Trophoblast cell (in vitro differentiated cells and primary cell): Measurements from ENCODE around the gene PRSS37.
"Not testable (repeated sequence)": the region's sequence is repeated elsewhere in the genome, so short reads cannot be mapped to it uniquely, and the experiment has no call there.

Experiments used
- DNase-seq, 2 donors: peaks; one replicate each; pipeline ENCODE4 v3.0.0-alpha.2; 2016
- H2AFZ ChIP-seq: 2 replicates; pipeline ENCODE4 v1.6.1; 2013; ENCODE audit warnings: low read length, moderate library complexity, mild to moderate bottlenecking; ENCODE audit not compliant: insufficient read depth, poor library complexity
- H2AK5ac ChIP-seq: 2 replicates; pipeline ENCODE4 v1.6.1; 2013; ENCODE audit warnings: mild to moderate bottlenecking, low read length
- H2BK120ac ChIP-seq: 2 replicates; pipeline ENCODE4 v1.6.1; 2013; ENCODE audit warnings: low read length, mild to moderate bottlenecking, moderate library complexity; ENCODE audit not compliant: insufficient read depth, poor library complexity
- H2BK12ac ChIP-seq: 2 replicates; pipeline ENCODE4 v1.6.1; 2013; ENCODE audit warnings: mild to moderate bottlenecking, low read length, moderate library complexity
- H2BK5ac ChIP-seq: 2 replicates; pipeline ENCODE4 v1.6.1; 2013; ENCODE audit warnings: low read length, low read depth, moderate library complexity, mild to moderate bottlenecking; ENCODE audit not compliant: poor library complexity
- H3K14ac ChIP-seq: 2 replicates; pipeline ENCODE4 v1.6.1; 2013; ENCODE audit warnings: mild to moderate bottlenecking, low read length
- H3K18ac ChIP-seq: 2 replicates; pipeline ENCODE4 v1.6.1; 2013; ENCODE audit warnings: mild to moderate bottlenecking, low read length
- H3K23ac ChIP-seq: 2 replicates; pipeline ENCODE4 v1.6.1; 2013; ENCODE audit warnings: low read length
- H3K27ac ChIP-seq: 2 replicates; pipeline ENCODE4 v1.5.1; 2013; ENCODE audit warnings: low read depth, mild to moderate bottlenecking, inconsistent platforms, low read length, moderate library complexity
- H3K27me3 ChIP-seq: 2 replicates; pipeline ENCODE4 v1.6.1; 2013; ENCODE audit warnings: inconsistent platforms, mild to moderate bottlenecking, low read length, moderate library complexity; ENCODE audit not compliant: insufficient read depth
- H3K36me3 ChIP-seq, 2 experiments: 1 replicate in 1 of 2; 2 replicates in 1 of 2; pipeline ENCODE4 v1.6.1; 2013; ENCODE audit warnings: low read length in 2 of 2, mild to moderate bottlenecking in 2 of 2, moderate library complexity in 1 of 2; ENCODE audit not compliant: insufficient read depth in 2 of 2, control insufficient read depth in 1 of 2
- H3K4ac ChIP-seq: 2 replicates; pipeline ENCODE4 v1.6.1; 2013; ENCODE audit warnings: low read depth, mild to moderate bottlenecking, low read length, moderate library complexity
- H3K4me1 ChIP-seq, 2 experiments: 1 replicate in 1 of 2; 2 replicates in 1 of 2; pipeline ENCODE4 v1.6.1; 2013; ENCODE audit warnings: low read length in 2 of 2, mild to moderate bottlenecking in 2 of 2, moderate library complexity in 1 of 2; ENCODE audit not compliant: insufficient read depth in 2 of 2, control insufficient read depth in 1 of 2
- H3K4me2 ChIP-seq: 2 replicates; pipeline ENCODE4 v1.6.1; 2013; ENCODE audit warnings: inconsistent platforms, mild to moderate bottlenecking, low read length, moderate library complexity
- H3K4me3 ChIP-seq: 2 replicates; pipeline ENCODE4 v1.5.1; 2013; ENCODE audit warnings: mild to moderate bottlenecking, low read depth, low read length, inconsistent platforms
- H3K79me1 ChIP-seq: one replicate; pipeline ENCODE4 v1.6.1; 2013; ENCODE audit warnings: low read length
- H3K79me2 ChIP-seq: 2 replicates; pipeline ENCODE4 v1.6.1; 2013; ENCODE audit warnings: low read length, mild to moderate bottlenecking; ENCODE audit not compliant: control insufficient read depth, insufficient read depth, poor library complexity
- H3K9ac ChIP-seq: 2 replicates; pipeline ENCODE4 v1.6.1; 2013; ENCODE audit warnings: mild to moderate bottlenecking, low read length
- H3K9me3 ChIP-seq: 2 replicates; pipeline ENCODE4 v1.6.1; 2013; ENCODE audit warnings: low read depth, mild to moderate bottlenecking, control low read depth, inconsistent platforms, low read length; ENCODE audit not compliant: insufficient read depth
- H4K12ac ChIP-seq: 2 replicates; pipeline ENCODE4 v1.6.1; 2013; ENCODE audit warnings: low read depth, mild to moderate bottlenecking, low read length, moderate library complexity
- H4K8ac ChIP-seq: 2 replicates; pipeline ENCODE4 v1.6.1; 2013; ENCODE audit warnings: low read depth, mild to moderate bottlenecking, low read length, moderate library complexity
- H4K91ac ChIP-seq: one replicate; pipeline ENCODE4 v1.6.1; 2013; ENCODE audit warnings: low read depth, mild to moderate bottlenecking, low read length, moderate library complexity
- WGBS: extraction: QIAGEN DNeasy Blood & Tissue Kit; methylation state at CpG from one replicate; pipeline ENCODE4 v1.1.7; 2013; ENCODE audit warnings: missing lambda C conversion rate; ENCODE audit not compliant: insufficient read length, insufficient coverage; ENCODE audit errors: extremely low coverage; 5-methylcytosine and 5-hydroxymethylcytosine counted together

PRSS37 gene

GRCh38 chr7:141839256-141839655 is 2.0 kb downstream of the PRSS37 start:
- H4K91ac ChIP-seq = no peak overlapping the region
- no peak overlapping the region for H2BK120ac ChIP-seq
- no peak overlapping the region for H3K4me2 ChIP-seq
- no peaks in the 10 kb centered on the region for H3K79me1 ChIP-seq
- no peak overlapping the region for H3K18ac ChIP-seq
- no peak overlapping the region for H3K14ac ChIP-seq
- no peak overlapping the region for H2BK12ac ChIP-seq
- H4K12ac ChIP-seq = no peak overlapping the region
- no peak overlapping the region for H4K8ac ChIP-seq
- no peak overlapping the region for H3K27ac ChIP-seq
- H3K4ac ChIP-seq = no peak overlapping the region
- WGBS = no CpG with 5 or more reads among the region's 4 CpGs
- DNase-seq = no peak
- H3K4me1 ChIP-seq = no peaks in the 10 kb centered on the region
- no peak overlapping the region for H3K23ac ChIP-seq
- no peaks in the 10 kb centered on the region for H3K79me2 ChIP-seq
- H3K4me3 ChIP-seq = no peak overlapping the region
- no peak overlapping the region for H2BK5ac ChIP-seq
- H3K27me3 ChIP-seq = no peaks in the 10 kb centered on the region
- no peaks in the 10 kb centered on the region for H3K36me3 ChIP-seq
- H2AK5ac ChIP-seq = no peak overlapping the region
- no peak overlapping the region for H2AFZ ChIP-seq
- no peak overlapping the region for H3K9ac ChIP-seq
- H3K9me3 ChIP-seq = no peaks in the 10 kb centered on the region

DNA sequence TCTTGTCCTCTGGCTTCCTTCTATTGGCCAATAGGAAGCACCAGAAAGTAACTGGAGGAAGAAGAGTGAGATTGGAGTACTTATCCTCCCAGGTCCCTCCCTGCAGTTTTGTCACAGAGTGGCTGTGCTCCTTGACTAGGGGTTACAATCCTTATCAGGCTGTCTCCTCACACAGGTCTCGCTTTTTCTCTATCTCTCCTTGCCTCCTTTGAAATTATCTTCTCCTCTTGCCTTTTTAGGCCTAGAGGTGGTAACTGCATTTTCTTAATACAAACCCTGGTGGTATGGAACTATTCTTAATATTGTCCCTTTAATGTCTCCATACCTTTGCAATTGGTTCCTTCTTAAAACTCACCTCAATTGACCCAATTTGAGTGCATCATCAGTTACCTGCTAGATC is 2.7 kb downstream of the PRSS37 start:
- H3K27ac ChIP-seq = no peak overlapping the region
- DNase-seq = no peak
- no CpG with 5 or more reads among the region's 1 CpG for WGBS

DNA sequence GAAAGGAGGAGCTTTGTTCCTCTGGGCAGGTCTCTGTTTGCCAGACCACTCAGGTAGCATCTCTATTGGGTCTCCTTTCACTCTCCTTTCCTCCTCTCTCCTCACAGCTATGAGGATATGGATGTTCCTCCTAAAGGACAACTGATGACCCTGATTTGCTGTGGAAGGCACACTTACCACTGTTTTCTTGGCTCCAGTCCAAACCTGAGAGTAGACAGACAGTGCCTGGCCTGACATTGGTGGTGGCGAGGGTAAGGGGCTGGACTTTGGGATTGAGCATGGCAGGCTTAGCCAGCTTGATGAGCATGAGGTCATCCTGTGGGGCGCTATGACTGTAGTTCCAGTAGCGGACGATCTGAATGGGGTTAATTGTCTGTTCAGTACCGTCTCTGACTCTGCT is 3.6 kb downstream of the PRSS37 start:
- Histone ChIP-seq H2AK5ac (no peak overlapping the region), H3K14ac (no peak overlapping the region), H3K27ac (no peak overlapping the region), H3K4me1 (no peaks in the 10 kb centered on the region), H3K79me2 (no peaks in the 10 kb centered on the region), H3K4me2 (no peak overlapping the region), H2BK120ac (no peak overlapping the region), H3K36me3 (no peaks in the 10 kb centered on the region), H4K8ac (no peak overlapping the region), H3K79me1 (no peaks in the 10 kb centered on the region), H3K4me3 (no peak overlapping the region), H3K9ac (no peak overlapping the region), H4K12ac (no peak overlapping the region), H2BK12ac (no peak overlapping the region), H3K9me3 (no peaks in the 10 kb centered on the region), H3K23ac (no peak overlapping the region), H2AFZ (no peak overlapping the region), H3K4ac (no peak overlapping the region), H2BK5ac (no peak overlapping the region), H4K91ac (no peak overlapping the region), H3K27me3 (no peaks in the 10 kb centered on the region), H3K18ac (no peak overlapping the region)
- no peak for DNase-seq
- no CpG with 5 or more reads among the region's 5 CpGs for WGBS

More for the DNA sequence above, 2.7 kb downstream of the PRSS37 start:
- Histone ChIP-seq H2BK5ac (no peak overlapping the region), H3K9me3 (no peaks in the 10 kb centered on the region), H3K4ac (no peak overlapping the region), H4K12ac (no peak overlapping the region), H2AFZ (no peak overlapping the region), H3K4me2 (no peak overlapping the region), H2AK5ac (no peak overlapping the region), H3K18ac (no peak overlapping the region), H2BK120ac (no peak overlapping the region), H4K91ac (no peak overlapping the region), H3K79me1 (no peaks in the 10 kb centered on the region), H3K23ac (no peak overlapping the region), H3K4me3 (no peak overlapping the region), H3K14ac (no peak overlapping the region), H2BK12ac (no peak overlapping the region), H3K79me2 (no peaks in the 10 kb centered on the region), H3K4me1 (no peaks in the 10 kb centered on the region), H3K27me3 (no peaks in the 10 kb centered on the region), H3K9ac (no peak overlapping the region), H4K8ac (no peak overlapping the region), H3K36me3 (no peaks in the 10 kb centered on the region)

- H3K4me2 ChIP-seq, H4K12ac ChIP-seq, H3K79me1 ChIP-seq, H2AFZ ChIP-seq, H3K23ac ChIP-seq, H3K4ac ChIP-seq, H3K4me3 ChIP-seq, H2BK5ac ChIP-seq, H3K18ac ChIP-seq, H2BK120ac ChIP-seq, H4K8ac ChIP-seq, H2AK5ac ChIP-seq, H3K27ac ChIP-seq, H4K91ac ChIP-seq, H3K36me3 ChIP-seq, DNase-seq, H3K9me3 ChIP-seq, H2BK12ac ChIP-seq, H3K4me1 ChIP-seq, H3K27me3 ChIP-seq, H3K79me2 ChIP-seq, H3K9ac ChIP-seq, H3K14ac ChIP-seq: not testable (repeated sequence)
Observed at GRCh38 chr7:141822432-141822831, 18.9 kb downstream of the PRSS37 start.
